PC-9 (cell line): ENCODE results near the gene ERICH2. TPM values are rescaled to one million over a fixed set of nuclear protein-coding genes. Genes with fewer than 3 reads are reported as not detected.

ENCODE experiments used
- BruUV-seq: library from RNA; stranded (reverse); fragments of 400-500 nt; replicated peaks from 2 replicates; lab custom pipeline; 2021; lab: Mats Ljungman, UMichigan
- CTCF ChIA-PET: fragments of 300-600 bp; sonication (Branson Sonifier 250); formaldehyde crosslinking; loops from one replicate; lab custom pipeline; 2022; ENCODE audit warnings: antibody characterized with exemption; lab: Charles Lee
- POLR2A ChIA-PET: fragments of 300-600 bp; sonication (Branson Sonifier 250); formaldehyde crosslinking; loops from one replicate; lab custom pipeline; 2022; ENCODE audit warnings: antibody characterized with exemption; ENCODE audit not compliant: unreplicated experiment; lab: Charles Lee
- DNase-seq, 2 experiments: peaks; one replicate each; pipeline versions ENCODE4 v3.0.0 to v3.0.0-alpha.2; 2015 to 2022; ENCODE audit warnings: mixed read lengths in 1 of 2
- H2AFZ ChIP-seq: fragments of 200-600 bp; sonication (generic); 2 replicates; pipeline ENCODE4 v1.8.1; 2017; ENCODE audit warnings: antibody characterized with exemption
- H3F3A ChIP-seq: fragments of 200-600 bp; sonication (generic); 2 replicates; pipeline ENCODE4 v1.8.1; 2017; ENCODE audit warnings: antibody characterized with exemption, mild to moderate bottlenecking, low read depth; ENCODE audit not compliant: insufficient read depth
- H3K27ac ChIP-seq: fragments of 200-600 bp; sonication (generic); 2 replicates; pipeline ENCODE4 v1.6.1; 2016; ENCODE audit warnings: mixed run types
- H3K27me3 ChIP-seq: fragments of 200-600 bp; sonication (generic); 2 replicates; pipeline ENCODE4 v1.6.1; 2016; ENCODE audit warnings: low read depth, mixed run types; ENCODE audit not compliant: insufficient read depth
- H3K36me3 ChIP-seq: fragments of 200-600 bp; sonication (generic); 2 replicates; pipeline ENCODE4 v1.6.1; 2016; ENCODE audit warnings: low read depth, mixed run types
- H3K4me1 ChIP-seq: fragments of 200-600 bp; sonication (generic); replicated peaks from 2 replicates; pipeline ENCODE4 v1.6.1; 2016; ENCODE audit warnings: mixed run types; ENCODE audit not compliant: insufficient read depth
- H3K4me2 ChIP-seq: fragments of 200-600 bp; sonication (generic); 2 replicates; pipeline ENCODE4 v1.6.1; 2017; ENCODE audit warnings: mixed run types
- H3K4me3 ChIP-seq: fragments of 200-600 bp; sonication (generic); 2 replicates; pipeline ENCODE4 v1.6.1; 2016; ENCODE audit warnings: mixed run types
- H3K79me2 ChIP-seq: fragments of 200-600 bp; sonication (generic); 2 replicates; pipeline ENCODE4 v1.6.1; 2017; ENCODE audit warnings: low read depth, mixed run types
- H3K9me2 ChIP-seq: fragments of 200-600 bp; sonication (generic); 2 replicates; pipeline ENCODE4 v1.8.1; 2017; ENCODE audit warnings: mild to moderate bottlenecking; ENCODE audit not compliant: insufficient read depth
- H3K9me3 ChIP-seq: fragments of 200-600 bp; sonication (generic); 2 replicates; pipeline ENCODE4 v1.8.1; 2016; ENCODE audit warnings: low read depth; ENCODE audit not compliant: insufficient read depth
- H4K20me1 ChIP-seq: fragments of 200-600 bp; sonication (generic); 2 replicates; pipeline ENCODE4 v1.8.1; 2017; ENCODE audit not compliant: insufficient read depth
- CTCF ChIP-seq: fragments of 200-600 bp; sonication (generic); conservative IDR thresholded peaks from 2 replicates; pipeline ENCODE4 v1.6.1; 2017; ENCODE audit warnings: mixed run types, antibody characterized with exemption, mild to moderate bottlenecking, moderate library complexity
- EZH2 ChIP-seq: fragments of 200-600 bp; sonication (generic); IDR thresholded peaks from 2 replicates; pipeline ENCODE4 v1.8.0; 2017; ENCODE audit warnings: antibody characterized with exemption, low read depth
- intact Hi-C: fragments of 100-400 bp; cut with micrococcal nuclease; formaldehyde crosslinking; loops from one replicate; pipeline ENCODE4 v1.10.0; 2022; ENCODE audit not compliant: unreplicated experiment
- total RNA-seq: library from RNA; stranded (reverse); gene quantifications from 2 replicates; pipeline ENCODE4 v1.2.3, GENCODE V29; 2021

ERICH2 gene
- total RNA-seq, 1 experiment from 2014 or later = 2.0 TPM

GRCh38 chr2:170829036-170829435, 58.9 kb downstream of the ERICH2 start:
- Histone ChIP-seq H3K79me2 (no peaks in the 10 kb centered on the region), H3K27me3 (0 out of 2 replicates have a peak, but pooled peaks cover 4% of the 10 kb centered on the region), H3F3A (no peaks in the 10 kb centered on the region), H3K4me2 (no peak overlapping the region), H3K36me3 (no peaks in the 10 kb centered on the region), H3K4me3 (no peak overlapping the region), H3K27ac (no peak overlapping the region), H3K4me1 (no peaks in the 10 kb centered on the region), H4K20me1 (no peaks in the 10 kb centered on the region), H3K9me2 (no peaks in the 10 kb centered on the region), H2AFZ (no peak overlapping the region), H3K9me3 (no peaks in the 10 kb centered on the region)
- ChIA-PET POLR2A (no interaction called here), CTCF (no interaction called here)
- no peak for TF ChIP-seq EZH2
- no peak for TF ChIP-seq CTCF
- BruUV-seq = no TSS peak
- intact Hi-C loops = no loop called here
- DNase-seq = no peak

DNA sequence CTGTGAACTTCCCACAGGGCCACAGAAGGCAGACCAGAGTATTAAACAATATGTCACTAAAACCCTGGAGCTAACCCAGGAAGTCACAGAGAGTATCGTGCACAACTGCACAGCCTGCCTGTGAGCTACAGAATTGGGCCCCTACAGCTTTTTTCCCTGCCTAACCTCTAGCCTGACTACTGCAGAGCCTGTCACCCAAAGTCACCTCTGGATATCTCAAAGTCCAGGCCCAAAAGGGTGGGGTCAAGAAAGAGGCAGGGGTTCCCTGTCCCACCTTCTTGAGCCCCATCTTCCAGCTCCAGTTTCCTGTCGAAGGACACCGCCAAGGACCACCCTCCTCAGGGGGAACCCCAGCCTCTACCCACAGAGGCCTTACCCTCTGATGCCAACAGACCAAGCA, 60.0 kb downstream of the ERICH2 start:
- Histone ChIP-seq H3K9me2 (no peaks in the 10 kb centered on the region), H3K27me3 (0 out of 2 replicates have a peak, but pooled peaks cover 4% of the 10 kb centered on the region), H3K27ac (no peak overlapping the region), H3K9me3 (no peaks in the 10 kb centered on the region), H3F3A (no peaks in the 10 kb centered on the region), H4K20me1 (no peaks in the 10 kb centered on the region), H3K36me3 (no peaks in the 10 kb centered on the region), H2AFZ (no peak overlapping the region), H3K4me3 (no peak overlapping the region), H3K4me1 (no peaks in the 10 kb centered on the region), H3K4me2 (no peak overlapping the region), H3K79me2 (no peaks in the 10 kb centered on the region)
- CTCF ChIA-PET = no interaction called here
- DNase-seq = no peak
- intact Hi-C loops = no loop called here
- TF ChIP-seq CTCF = no peak
- no peak for TF ChIP-seq EZH2
- POLR2A ChIA-PET = no interaction called here
- BruUV-seq = no TSS peak

DNA sequence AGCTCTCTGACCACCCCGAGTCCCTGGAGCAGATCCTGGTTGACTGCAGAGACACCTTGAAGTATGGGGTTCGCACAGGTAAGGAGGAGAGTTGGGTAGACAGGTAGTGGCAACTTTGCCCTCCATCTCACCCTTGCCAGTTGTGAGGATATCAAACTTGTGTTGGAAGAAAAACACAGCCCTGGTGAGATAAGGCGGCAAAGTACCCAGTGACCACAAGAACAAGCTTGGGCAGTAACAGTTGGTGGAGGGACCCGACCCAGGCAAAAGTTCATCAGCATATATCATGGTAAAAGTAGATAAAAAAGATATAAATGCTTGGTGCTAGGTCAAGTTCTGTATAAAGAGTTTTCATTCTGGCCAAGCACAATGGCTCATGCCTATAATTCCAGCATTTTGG, 60.9 kb downstream of the ERICH2 start:
- Histone ChIP-seq H3K36me3 (no peaks in the 10 kb centered on the region), H3K4me1 (no peaks in the 10 kb centered on the region), H3K9me2 (no peaks in the 10 kb centered on the region), H3F3A (no peaks in the 10 kb centered on the region), H3K4me2 (no peak overlapping the region), H3K4me3 (no peak overlapping the region), H3K79me2 (no peaks in the 10 kb centered on the region), H4K20me1 (no peaks in the 10 kb centered on the region), H3K27me3 (0 out of 2 replicates have a peak, but pooled peaks cover 4% of the 10 kb centered on the region), H3K9me3 (no peaks in the 10 kb centered on the region), H2AFZ (no peak overlapping the region), H3K27ac (no peak overlapping the region)
- ChIA-PET POLR2A (no interaction called here), CTCF (no interaction called here)
- no peak for DNase-seq
- intact Hi-C loops = no loop called here
- no TSS peak for BruUV-seq
- no peak for TF ChIP-seq EZH2

- H3K4me3 ChIP-seq = no peak overlapping the region
- ChIA-PET CTCF (no interaction called here), POLR2A (interaction anchor here (0.6 kb wide), 1 partner anchor 93 kb away, joined by 4 read pairs; the partner anchor contains the start of gene GORASP2)
- no peak overlapping the region for H3K27ac ChIP-seq
- no TSS peak for BruUV-seq
- no peaks in the 10 kb centered on the region for H3K27me3 ChIP-seq
- H3K36me3 ChIP-seq = no peaks in the 10 kb centered on the region
- H4K20me1 ChIP-seq = no peaks in the 10 kb centered on the region
- intact Hi-C loops = no loop called here
- H3F3A ChIP-seq = no peaks in the 10 kb centered on the region
- DNase-seq = no peak
- no peaks in the 10 kb centered on the region for H3K4me1 ChIP-seq
- H3K9me2 ChIP-seq = no peaks in the 10 kb centered on the region
- H3K9me3 ChIP-seq = no peaks in the 10 kb centered on the region
- no peak overlapping the region for H3K4me2 ChIP-seq
- no peaks in the 10 kb centered on the region for H3K79me2 ChIP-seq
- TF ChIP-seq CTCF (no peak), EZH2 (no peak)
- H2AFZ ChIP-seq = no peak overlapping the region
These were observed 65.8 kb downstream of the ERICH2 start for GRCh38 chr2:170836027-170836426.
